Endothelial cell of umbilical vein (primary cell): ENCODE results near the gene COL19A1.

ENCODE experiments used
- CTCF ChIP-seq, 2 donors: IDR thresholded peaks; 1 replicate in 1 of 2; 2 replicates in 1 of 2; pipeline ENCODE4 v1.5.1; 2011; ENCODE audit warnings: low read length in 2 of 2, mild to moderate bottlenecking in 2 of 2, moderate library complexity in 2 of 2, control low read depth in 1 of 2, inconsistent platforms in 1 of 2, low read depth in 1 of 2; ENCODE audit not compliant: insufficient read depth in 1 of 2; ENCODE audit errors: extremely low read depth in 1 of 2
- EZH2 ChIP-seq: IDR thresholded peaks from 2 replicates; pipeline ENCODE4 v1.6.1; 2012; ENCODE audit warnings: borderline replicate concordance, low read depth, mild to moderate bottlenecking, moderate library complexity, low read length, inconsistent platforms; ENCODE audit not compliant: severe bottlenecking
- MYC ChIP-seq: IDR thresholded peaks from one replicate; pipeline ENCODE4 v1.6.1; 2011; ENCODE audit warnings: mild to moderate bottlenecking, low read depth, low read length
- POLR2A ChIP-seq: IDR thresholded peaks from 2 replicates; pipeline ENCODE4 v1.6.1; 2012; ENCODE audit warnings: low read depth, mild to moderate bottlenecking, control low read depth, low read length

- TF ChIP-seq CTCF (IDR thresholded peaks at IDR 0.05; ENCODE audit: extremely low read depth in 1 of 2, insufficient read depth in 1 of 2, low read depth in 1 of 2, low read length in 2 of 2) (no peak), EZH2 (no peak), POLR2A (no peak), MYC (no peak)
These were observed 2.6 kb upstream of the COL19A1 start for GRCh38 chr6:69863766-69864165.
